ENCODE results near the gene LSG1. TPM values are rescaled to one million over a fixed set of nuclear protein-coding genes. Genes with fewer than 3 reads are reported as not detected.
"Not testable (repeated sequence)": the region's sequence is repeated elsewhere in the genome, so short reads cannot be mapped to it uniquely, and the experiment has no call there.

LSG1 gene
- total RNA-seq, 1 donor: 70.8 TPM

- Histone ChIP-seq H3K4me1 (ENCODE audit: insufficient read depth, low read length) (no peaks in the 10 kb centered on the region), H3K4me3 (ENCODE audit: low read length) (no peak overlapping the region), H3K9me3 (ENCODE audit: low read depth, low read length) (no peaks in the 10 kb centered on the region), H3K27me3 (ENCODE audit: insufficient read depth, low read length) (no peaks in the 10 kb centered on the region)
Observed at GRCh38 chr3:194642769-194643168, 29.2 kb downstream of the LSG1 start.

GRCh38 chr3:194640829-194641228 lies 31.2 kb downstream of the LSG1 start:
- Histone ChIP-seq H3K27me3 (ENCODE audit: insufficient read depth, low read length) (no peaks in the 10 kb centered on the region), H3K9me3 (ENCODE audit: low read depth, low read length) (no peaks in the 10 kb centered on the region), H3K4me3 (ENCODE audit: low read length) (no peak overlapping the region), H3K4me1 (ENCODE audit: insufficient read depth, low read length) (no peaks in the 10 kb centered on the region)

- no peak overlapping the region for H3K4me3 ChIP-seq (ENCODE audit: low read length)
- no peaks in the 10 kb centered on the region for H3K9me3 ChIP-seq (ENCODE audit: low read depth, low read length)
- no peaks in the 10 kb centered on the region for H3K27me3 ChIP-seq (ENCODE audit: insufficient read depth, low read length)
- H3K4me1 ChIP-seq (ENCODE audit: insufficient read depth, low read length): no peaks in the 10 kb centered on the region
Observed at GRCh38 chr3:194638991-194639605, 32.9 kb downstream of the LSG1 start.

- Histone ChIP-seq H3K27me3 (ENCODE audit: insufficient read depth, low read length) (no peaks in the 10 kb centered on the region), H3K4me1 (ENCODE audit: insufficient read depth, low read length) (peaks cover 2% of the 10 kb centered on the region), H3K4me3 (ENCODE audit: low read length) (no peak overlapping the region), H3K9me3 (ENCODE audit: low read depth, low read length) (no peaks in the 10 kb centered on the region)
Observed at GRCh38 chr3:194637541-194638400, 34.2 kb downstream of the LSG1 start.

- H3K27me3 ChIP-seq (ENCODE audit: insufficient read depth, low read length): no peaks in the 10 kb centered on the region
- H3K4me3 ChIP-seq (ENCODE audit: low read length): no peak overlapping the region
- H3K9me3 ChIP-seq (ENCODE audit: low read depth, low read length): no peaks in the 10 kb centered on the region
- peaks cover 9% of the 10 kb centered on the region for H3K4me1 ChIP-seq (ENCODE audit: insufficient read depth, low read length)
Observed at GRCh38 chr3:194637066-194637465, 34.9 kb downstream of the LSG1 start.

GRCh38 chr3:194633349-194634004 lies 38.5 kb downstream of the LSG1 start, which contains the start of gene TMEM44:
TMEM44 (minus strand) TSS chr3:194633419; CDS start chr3:194633215, 204 bp downstream.
- Histone ChIP-seq H3K9me3 (ENCODE audit: low read depth, low read length) (no peaks in the 10 kb centered on the region), H3K4me1 (ENCODE audit: insufficient read depth, low read length) (peaks cover 9% of the 10 kb centered on the region), H3K4me3 (ENCODE audit: low read length) (peak within 1 kb of the TSS; percentile 42), H3K27me3 (ENCODE audit: insufficient read depth, low read length) (no peaks in the 10 kb centered on the region)

GRCh38 chr3:194632809-194633348 lies 39.1 kb downstream of the LSG1 start:
- no peaks in the 10 kb centered on the region for H3K9me3 ChIP-seq (ENCODE audit: low read depth, low read length)
- peaks cover 9% of the 10 kb centered on the region for H3K4me1 ChIP-seq (ENCODE audit: insufficient read depth, low read length)
- H3K4me3 ChIP-seq (ENCODE audit: low read length): peak overlapping the region; percentile 42
- H3K27me3 ChIP-seq (ENCODE audit: insufficient read depth, low read length): no peaks in the 10 kb centered on the region

GRCh38 chr3:194632226-194632808 lies 39.7 kb downstream of the LSG1 start:
- Histone ChIP-seq H3K4me3 (ENCODE audit: low read length) (peak overlapping the region; percentile 42), H3K27me3 (ENCODE audit: insufficient read depth, low read length) (no peaks in the 10 kb centered on the region), H3K9me3 (ENCODE audit: low read depth, low read length) (no peaks in the 10 kb centered on the region), H3K4me1 (ENCODE audit: insufficient read depth, low read length) (peaks cover 9% of the 10 kb centered on the region)

GRCh38 chr3:194631696-194632095 lies 40.3 kb downstream of the LSG1 start:
- Histone ChIP-seq H3K27me3 (ENCODE audit: insufficient read depth, low read length) (no peaks in the 10 kb centered on the region), H3K9me3 (ENCODE audit: low read depth, low read length) (no peaks in the 10 kb centered on the region), H3K4me1 (ENCODE audit: insufficient read depth, low read length) (peaks cover 9% of the 10 kb centered on the region), H3K4me3 (ENCODE audit: low read length) (no peak overlapping the region)

GRCh38 chr3:194630681-194631080 lies 41.3 kb downstream of the LSG1 start:
- not testable (repeated sequence) for H3K4me3 ChIP-seq (ENCODE audit: low read length); H3K27me3 ChIP-seq (ENCODE audit: insufficient read depth, low read length); H3K9me3 ChIP-seq (ENCODE audit: low read depth, low read length); H3K4me1 ChIP-seq (ENCODE audit: insufficient read depth, low read length)

- Histone ChIP-seq H3K4me1 (ENCODE audit: insufficient read depth, low read length) (no peaks in the 10 kb centered on the region), H3K27me3 (ENCODE audit: insufficient read depth, low read length) (no peaks in the 10 kb centered on the region), H3K9me3 (ENCODE audit: low read depth, low read length) (no peaks in the 10 kb centered on the region), H3K4me3 (ENCODE audit: low read length) (no peak overlapping the region)
Observed at GRCh38 chr3:194624956-194625355, 47.0 kb downstream of the LSG1 start.

GRCh38 chr3:194623449-194624290 lies 48.3 kb downstream of the LSG1 start:
- Histone ChIP-seq H3K4me1 (ENCODE audit: insufficient read depth, low read length) (no peaks in the 10 kb centered on the region), H3K27me3 (ENCODE audit: insufficient read depth, low read length) (no peaks in the 10 kb centered on the region), H3K4me3 (ENCODE audit: low read length) (no peak overlapping the region), H3K9me3 (ENCODE audit: low read depth, low read length) (no peaks in the 10 kb centered on the region)

GRCh38 chr3:194622621-194623340 lies 49.2 kb downstream of the LSG1 start:
- Histone ChIP-seq H3K9me3 (ENCODE audit: low read depth, low read length) (no peaks in the 10 kb centered on the region), H3K27me3 (ENCODE audit: insufficient read depth, low read length) (no peaks in the 10 kb centered on the region), H3K4me1 (ENCODE audit: insufficient read depth, low read length) (no peaks in the 10 kb centered on the region), H3K4me3 (ENCODE audit: low read length) (no peak overlapping the region)

GRCh38 chr3:194621947-194622346 lies 50.0 kb downstream of the LSG1 start:
- Histone ChIP-seq H3K4me3 (ENCODE audit: low read length) (no peak overlapping the region), H3K27me3 (ENCODE audit: insufficient read depth, low read length) (no peaks in the 10 kb centered on the region), H3K9me3 (ENCODE audit: low read depth, low read length) (no peaks in the 10 kb centered on the region), H3K4me1 (ENCODE audit: insufficient read depth, low read length) (no peaks in the 10 kb centered on the region)
